NCI-H1694 (cell line): Measurements from ENCODE around the gene TMEM138.

Source experiments
- DNase-seq: peaks from one replicate; lab custom pipeline; 2025; lab: John Stamatoyannopoulos, UW

Gene TMEM138

GRCh38 chr11:61361741-61362541 is at the start of gene TMEM138, which contains the start of gene CYB561A3:
TSS of gene TMEM138 (plus strand) at chr11:61362374. CDS start at chr11:61364391, 2,017 bp downstream.
TSS of gene CYB561A3 (minus strand) at chr11:61361882. CDS start at chr11:61356713, 5,169 bp downstream.
- peak; percentile 87 for DNase-seq

GRCh38 chr11:61315260-61315659 is 46.9 kb upstream of the TMEM138 start:
- no peak for DNase-seq

- DNase-seq: no peak
Observed at GRCh38 chr11:61325649-61326414, 36.3 kb upstream of the TMEM138 start.

GRCh38 chr11:61327669-61328071 is 34.5 kb upstream of the TMEM138 start:
- no peak for DNase-seq

GRCh38 chr11:61328351-61328750 is 33.8 kb upstream of the TMEM138 start:
- no peak for DNase-seq

- DNase-seq: no peak
Observed at GRCh38 chr11:61329871-61330270, 32.3 kb upstream of the TMEM138 start.

GRCh38 chr11:61331651-61332050 is 30.5 kb upstream of the TMEM138 start:
- DNase-seq: no peak

GRCh38 chr11:61332281-61332796 is 29.8 kb upstream of the TMEM138 start:
- no peak for DNase-seq

- peak; percentile 63 for DNase-seq
Observed at GRCh38 chr11:61332797-61333549, 29.2 kb upstream of the TMEM138 start, which contains the start of the genes DDB1 and TKFC. TSS of gene DDB1 (minus strand) at chr11:61333105. CDS start at chr11:61332968, 137 bp downstream. TSS of gene TKFC (plus strand) at chr11:61333228. CDS start at chr11:61334729, 1,501 bp downstream.

- no peak for DNase-seq
Observed at GRCh38 chr11:61333550-61334433, 28.4 kb upstream of the TMEM138 start.

GRCh38 chr11:61334434-61335354 is 27.5 kb upstream of the TMEM138 start:
- DNase-seq: no peak

- no peak for DNase-seq
Observed at GRCh38 chr11:61335355-61335710, 26.8 kb upstream of the TMEM138 start.

- DNase-seq: peak; percentile 64
Observed at GRCh38 chr11:61336171-61336935, 25.8 kb upstream of the TMEM138 start.

- DNase-seq: no peak
Observed at GRCh38 chr11:61337706-61338470, 24.3 kb upstream of the TMEM138 start.

- DNase-seq: no peak
Observed at GRCh38 chr11:61338783-61339489, 23.2 kb upstream of the TMEM138 start.

- no peak for DNase-seq
Observed at GRCh38 chr11:61339490-61339878, 22.7 kb upstream of the TMEM138 start.

- DNase-seq: no peak
Observed at GRCh38 chr11:61340979-61341378, 21.2 kb upstream of the TMEM138 start.

GRCh38 chr11:61341706-61342105 is 20.5 kb upstream of the TMEM138 start:
- DNase-seq: no peak
